AG20443 (cell line): Measurements from ENCODE around the gene PTPN21.

Source experiments
- DNase-seq: peaks from one replicate; pipeline ENCODE4 v3.0.0; 2012; ENCODE audit warnings: low spot score, mixed read lengths

Gene PTPN21

GRCh38 chr14:88468406-88468805 is 86.4 kb downstream of the PTPN21 start:
- DNase-seq: peak; percentile 44

- DNase-seq: no peak
Measured at GRCh38 chr14:88463318-88463717, 91.5 kb downstream of the PTPN21 start.

- peak; percentile 50 for DNase-seq
Measured at GRCh38 chr14:88454886-88455285, 99.9 kb downstream of the PTPN21 start.

- DNase-seq: no peak
Measured at GRCh38 chr14:88452231-88452630, 102.6 kb downstream of the PTPN21 start.

- no peak for DNase-seq
Measured at GRCh38 chr14:88439088-88439487, 115.7 kb downstream of the PTPN21 start.

- no peak for DNase-seq
Measured at GRCh38 chr14:88437658-88438057, 117.1 kb downstream of the PTPN21 start.

GRCh38 chr14:88430976-88431375 is 123.8 kb downstream of the PTPN21 start:
- no peak for DNase-seq

GRCh38 chr14:88426271-88426670 is 128.5 kb downstream of the PTPN21 start:
- DNase-seq: no peak

GRCh38 chr14:88424573-88424972 is 130.2 kb downstream of the PTPN21 start:
- DNase-seq: peak; percentile 14

GRCh38 chr14:88422919-88423650 is 131.7 kb downstream of the PTPN21 start:
- peak; percentile 31 for DNase-seq

GRCh38 chr14:88422047-88422446 is 132.8 kb downstream of the PTPN21 start:
- DNase-seq: no peak

- peak; percentile 12 for DNase-seq
Measured at GRCh38 chr14:88421286-88421685, 133.5 kb downstream of the PTPN21 start.

GRCh38 chr14:88420187-88420586 is 134.6 kb downstream of the PTPN21 start:
- no peak for DNase-seq

GRCh38 chr14:88417594-88417993 is 137.2 kb downstream of the PTPN21 start:
- no peak for DNase-seq
